CD4-positive, alpha-beta T cell treated with Interleukin-10 for 1 hour (primary cell): Measurements from ENCODE around the gene PKDREJ.

Experiments used
- DNase-seq: peaks from one replicate; pipeline ENCODE4 v3.0.0-alpha.2; 2020

PKDREJ gene

GRCh38 chr22:46237453-46238124 lies 25.6 kb downstream of the PKDREJ start:
- DNase-seq = no peak

- no peak for DNase-seq
Observed at GRCh38 chr22:46234969-46235368, 28.2 kb downstream of the PKDREJ start.

- DNase-seq = no peak
Observed at GRCh38 chr22:46233231-46233630, 29.9 kb downstream of the PKDREJ start.

- no peak for DNase-seq
Observed at GRCh38 chr22:46230262-46230901, 32.8 kb downstream of the PKDREJ start.

GRCh38 chr22:46229701-46230100 lies 33.4 kb downstream of the PKDREJ start:
- DNase-seq = no peak

- no peak for DNase-seq
Observed at GRCh38 chr22:46226577-46226976, 36.6 kb downstream of the PKDREJ start.

GRCh38 chr22:46225631-46226030 lies 37.5 kb downstream of the PKDREJ start:
- no peak for DNase-seq

- DNase-seq = no peak
Observed at GRCh38 chr22:46224898-46225290, 38.2 kb downstream of the PKDREJ start.

GRCh38 chr22:46224044-46224897 lies 38.9 kb downstream of the PKDREJ start:
- DNase-seq = no peak

- no peak for DNase-seq
Observed at GRCh38 chr22:46220921-46221320, 42.2 kb downstream of the PKDREJ start.

GRCh38 chr22:46219636-46220035 lies 43.5 kb downstream of the PKDREJ start:
- peak; percentile 27 for DNase-seq

- no peak for DNase-seq
Observed at GRCh38 chr22:46214616-46215015, 48.5 kb downstream of the PKDREJ start.

- DNase-seq = no peak
Observed at GRCh38 chr22:46214149-46214548, 49.0 kb downstream of the PKDREJ start.

- DNase-seq = no peak
Observed at GRCh38 chr22:46213052-46213451, 50.1 kb downstream of the PKDREJ start.

GRCh38 chr22:46212195-46212594 lies 50.9 kb downstream of the PKDREJ start:
- DNase-seq = no peak

- no peak for DNase-seq
Observed at GRCh38 chr22:46209262-46209661, 53.9 kb downstream of the PKDREJ start.
